Sigmoid colon (tissue), 7 donors: ENCODE data around the gene SINHCAF. TPM values are rescaled to one million over a fixed set of nuclear protein-coding genes. Genes with fewer than 3 reads are reported as not detected.

Source experiments
- DNase-seq: peaks from one replicate; pipeline ENCODE4 v3.0.0-alpha.2; 2019
- H3K27ac ChIP-seq, 4 donors: fragments of 200-600 bp; sonication (generic); one replicate each; pipeline ENCODE4 v1.5.1; 2016 to 2019; ENCODE audit warnings: mild to moderate bottlenecking in 1 of 4
- H3K27me3 ChIP-seq, 3 donors: fragments of 200-600 bp; sonication (generic); one replicate each; pipeline ENCODE4 v1.5.1; 2019; ENCODE audit warnings: mild to moderate bottlenecking in 1 of 3
- H3K36me3 ChIP-seq, 4 donors: fragments of 200-600 bp; sonication (generic); one replicate each; pipeline ENCODE4 v1.5.1; 2016 to 2019
- H3K4me1 ChIP-seq, 4 donors: fragments of 200-600 bp; sonication (generic); one replicate each; pipeline ENCODE4 v1.5.1; 2017 to 2019
- H3K4me3 ChIP-seq, 4 donors: fragments of 200-600 bp; sonication (generic); one replicate each; pipeline ENCODE4 v1.5.1; 2017 to 2019; ENCODE audit warnings: mild to moderate bottlenecking in 2 of 4, moderate library complexity in 1 of 4
- H3K9me3 ChIP-seq, 4 donors: fragments of 200-600 bp in 3 of 4; sonication (generic) in 3 of 4; one replicate each; pipeline versions ENCODE4 v1.5.1 to v1.6.1; 2013 to 2019
- CTCF ChIP-seq, 4 experiments: fragments of 450-650 bp in 3 of 4; fragments of 200-600 bp in 1 of 4; IDR thresholded peaks; one replicate each; pipeline ENCODE4 v1.5.1; 2016 to 2019; ENCODE audit warnings: antibody characterized with exemption in 4 of 4, mild to moderate bottlenecking in 3 of 4, moderate library complexity in 2 of 4
- EP300 ChIP-seq, 4 donors: sonication (generic); formaldehyde crosslinking; IDR thresholded peaks; one replicate each; pipeline ENCODE4 v1.6.1; 2017; ENCODE audit warnings: antibody characterized with exemption in 4 of 4
- POLR2A ChIP-seq, 2 donors: fragments of 450-650 bp; IDR thresholded peaks; one replicate each; pipeline ENCODE4 v1.6.1; 2016; ENCODE audit warnings: antibody characterized with exemption in 2 of 2, mild to moderate bottlenecking in 2 of 2, moderate library complexity in 2 of 2
- POLR2AphosphoS5 ChIP-seq, 4 donors: sonication (generic); formaldehyde crosslinking; IDR thresholded peaks; one replicate each; pipeline ENCODE4 v1.6.1; 2017; ENCODE audit warnings: antibody characterized with exemption in 4 of 4
- WGBS, 2 donors: extraction: QIAGEN DNeasy Blood & Tissue Kit; methylation state at CpG; one replicate each; pipeline ENCODE4 v1.1.7; 2013; 5-methylcytosine and 5-hydroxymethylcytosine counted together
- intact Hi-C: fragments of 100-400 bp; cut with DNase I; formaldehyde crosslinking; loops from one replicate; pipeline ENCODE4 v1.15.1; 2023
- polyA plus RNA-seq, 3 donors: library from polyadenylated mRNA; stranded (reverse); fragments of 200-250 nt; gene quantifications; one replicate each; pipeline ENCODE4 v1.2.3, GENCODE V29; 2013
- total RNA-seq, 4 donors: library from RNA; depleted of rRNA; stranded (reverse); fragments of >200 nt; gene quantifications; one replicate each; pipeline ENCODE4 v1.1.0, GENCODE V29; 2016
- donor health status: healthy with polysubstance abuse.
- donor health status: Bipolar disorder and iron deficiency.
- donor health status: healthy.

The SINHCAF gene
- total and polyA plus RNA-seq, 7 donors: 31.1 to 68.4 (median 51.7) TPM

DNA sequence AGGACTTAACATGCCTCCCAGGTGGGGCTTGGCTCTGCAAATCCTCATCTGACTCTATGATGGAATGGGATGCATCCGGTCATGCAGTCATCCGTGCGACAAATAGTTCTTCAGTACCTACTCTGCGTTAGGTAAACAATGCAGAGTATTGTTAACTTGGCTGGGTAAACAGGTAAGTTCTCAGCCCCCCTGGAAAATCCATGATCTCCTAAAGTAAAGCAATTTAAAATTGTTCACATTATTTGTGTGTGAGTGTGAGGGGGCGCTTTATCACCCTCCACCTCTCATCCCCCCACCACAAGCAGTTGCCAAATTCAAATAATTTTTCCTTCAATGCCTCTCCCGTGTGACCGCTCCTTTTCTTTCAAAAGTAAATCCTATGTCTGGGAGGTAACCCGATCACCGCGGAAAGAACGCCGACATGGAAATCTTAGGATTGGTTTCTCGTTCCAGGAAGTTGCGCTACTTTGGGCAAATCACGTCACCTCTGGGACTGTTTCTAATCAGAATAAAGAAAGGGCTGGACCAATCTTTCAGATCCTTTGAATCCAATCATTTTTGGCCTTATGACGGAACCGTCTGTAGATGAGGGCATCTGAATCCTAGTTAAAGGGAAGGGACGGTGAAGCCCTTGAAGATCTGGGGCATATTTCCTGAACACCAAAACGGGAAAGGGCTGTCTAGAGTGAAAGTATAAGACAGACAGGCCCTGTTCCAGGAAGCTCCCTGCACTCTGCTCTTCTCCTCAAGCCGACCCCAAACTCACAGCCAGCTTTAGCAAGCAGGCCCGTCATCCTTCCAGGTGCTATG lies 44.0 kb upstream of the SINHCAF start:
- H3K27ac ChIP-seq: peak overlapping the region in 2 of 4 donors; percentile 5 to 26
- intact Hi-C loops: no loop called here
- H3K4me3 ChIP-seq: peak overlapping the region in 3 of 4 donors; percentile 16 to 30 (median 26)
- WGBS, 2 donors: 32 to 62% methylated on average over 21 of the region's 21 CpGs
- peak; percentile 66 for DNase-seq
- TF ChIP-seq CTCF (IDR thresholded peaks at IDR 0.05) (no peak), POLR2A (IDR thresholded peaks at IDR 0.05) (no peak)
- no peaks in the 10 kb centered on the region for H3K36me3 ChIP-seq
- H3K27me3 ChIP-seq: no peaks in the 10 kb centered on the region
- peaks cover 0 to 7% (median 3%) of the 10 kb centered on the region in 4 donors for H3K4me1 ChIP-seq
- no peaks in the 10 kb centered on the region for H3K9me3 ChIP-seq

DNA sequence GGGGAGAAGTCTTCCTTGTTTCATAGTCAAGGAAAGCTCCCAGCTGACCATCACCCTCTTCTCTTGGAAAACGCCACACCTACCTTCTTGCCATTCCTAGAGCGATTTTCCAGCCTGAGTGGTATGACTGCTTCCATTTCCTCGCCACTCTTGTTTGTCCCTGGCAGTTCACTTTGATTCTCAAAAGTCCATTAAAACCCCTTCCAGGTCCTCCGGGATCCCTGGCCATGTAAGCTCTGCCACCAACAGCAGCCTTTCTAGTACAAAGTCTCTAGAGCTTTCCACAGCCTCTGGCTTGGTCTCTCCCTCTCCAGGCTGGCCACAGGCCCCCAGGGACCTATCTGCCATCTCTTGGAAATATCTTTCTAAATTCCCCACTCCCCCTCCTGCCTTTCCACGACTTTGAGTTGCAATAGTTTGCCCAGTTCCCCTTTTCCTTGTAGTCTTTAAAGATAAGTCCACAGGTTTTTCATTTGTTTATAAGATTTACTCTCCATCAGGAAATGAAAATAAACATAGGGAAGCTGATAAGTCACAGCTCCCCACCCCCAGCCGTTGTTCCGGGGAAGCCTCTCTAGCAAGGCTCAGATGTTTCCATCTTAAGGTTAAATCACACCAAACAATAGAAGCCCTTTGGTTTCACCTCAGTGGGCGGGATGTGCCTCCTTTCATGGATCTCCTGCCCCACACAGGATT lies 42.9 kb upstream of the SINHCAF start:
- TF ChIP-seq EP300 (IDR thresholded peaks at IDR 0.05) (no peak), POLR2A (IDR thresholded peaks at IDR 0.05) (no peak), CTCF (IDR thresholded peaks at IDR 0.05) (no peak), POLR2AphosphoS5 (IDR thresholded peaks at IDR 0.05) (no peak)
- Histone ChIP-seq H3K36me3 (no peaks in the 10 kb centered on the region), H3K27ac (no peak overlapping the region), H3K4me1 (peaks cover 0 to 7% (median 3%) of the 10 kb centered on the region in 4 donors), H3K9me3 (no peaks in the 10 kb centered on the region), H3K4me3 (no peak overlapping the region), H3K27me3 (no peaks in the 10 kb centered on the region)
- DNase-seq: no peak
- 44 to 55% methylated on average over 8 of the region's 8 CpGs for WGBS, 2 donors
- intact Hi-C loops: no loop called here

DNA sequence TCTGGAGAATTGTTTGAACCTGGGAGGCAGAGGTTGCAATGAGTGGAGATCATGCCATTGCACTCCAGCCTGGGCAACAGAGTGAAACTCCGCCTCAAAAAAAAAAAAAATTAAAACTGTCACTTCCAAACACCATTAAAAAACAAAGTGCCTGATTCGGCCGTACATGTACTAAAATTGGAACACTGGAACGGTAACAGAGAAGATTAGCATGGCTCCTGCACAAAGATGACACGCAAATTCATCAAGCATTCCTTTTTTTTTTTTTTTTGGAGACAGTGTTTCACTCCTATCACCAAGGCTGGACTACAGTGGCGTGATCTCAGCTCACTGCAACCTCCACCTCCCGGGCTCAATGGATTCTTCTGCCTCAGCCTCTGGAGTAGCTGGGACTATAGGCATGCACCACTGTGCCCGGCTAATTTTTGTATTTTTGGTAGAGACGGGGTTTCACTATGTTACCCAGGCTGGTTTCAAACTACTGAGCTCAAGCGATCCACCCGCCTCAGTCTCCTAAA lies 40.2 kb upstream of the SINHCAF start:
- intact Hi-C loops: no loop called here
- peaks cover 0 to 7% (median 3%) of the 10 kb centered on the region in 4 donors for H3K4me1 ChIP-seq
- H3K27me3 ChIP-seq: no peaks in the 10 kb centered on the region
- no peak overlapping the region for H3K4me3 ChIP-seq
- TF ChIP-seq POLR2AphosphoS5 (IDR thresholded peaks at IDR 0.05) (no peak), POLR2A (IDR thresholded peaks at IDR 0.05) (no peak), EP300 (IDR thresholded peaks at IDR 0.05) (no peak), CTCF (IDR thresholded peaks at IDR 0.05) (no peak)
- no peaks in the 10 kb centered on the region for H3K9me3 ChIP-seq
- no peaks in the 10 kb centered on the region for H3K36me3 ChIP-seq
- 93 to 94% methylated on average over 11 of the region's 11 CpGs for WGBS, 2 donors
- DNase-seq: no peak
- no peak overlapping the region for H3K27ac ChIP-seq

GRCh38 chr12:31363831-31364230 lies 37.9 kb upstream of the SINHCAF start:
- WGBS, 2 donors: 76 to 87% methylated on average over 2 of the region's 2 CpGs
- Histone ChIP-seq H3K27me3 (no peaks in the 10 kb centered on the region), H3K4me3 (no peak overlapping the region), H3K27ac (no peak overlapping the region), H3K4me1 (no peaks in the 10 kb centered on the region), H3K36me3 (no peaks in the 10 kb centered on the region), H3K9me3 (no peaks in the 10 kb centered on the region)
- intact Hi-C loops: no loop called here
- TF ChIP-seq EP300 (IDR thresholded peaks at IDR 0.05) (no peak), CTCF (IDR thresholded peaks at IDR 0.05) (no peak), POLR2AphosphoS5 (IDR thresholded peaks at IDR 0.05) (no peak), POLR2A (IDR thresholded peaks at IDR 0.05) (no peak)
- no peak for DNase-seq
